ENCODE measurements around the gene FYN. TPM values are rescaled to one million over a fixed set of nuclear protein-coding genes. Genes with fewer than 3 reads are reported as not detected.

The FYN gene
- total RNA-seq, 1 experiment from 2014 or later: 249 TPM

DNA sequence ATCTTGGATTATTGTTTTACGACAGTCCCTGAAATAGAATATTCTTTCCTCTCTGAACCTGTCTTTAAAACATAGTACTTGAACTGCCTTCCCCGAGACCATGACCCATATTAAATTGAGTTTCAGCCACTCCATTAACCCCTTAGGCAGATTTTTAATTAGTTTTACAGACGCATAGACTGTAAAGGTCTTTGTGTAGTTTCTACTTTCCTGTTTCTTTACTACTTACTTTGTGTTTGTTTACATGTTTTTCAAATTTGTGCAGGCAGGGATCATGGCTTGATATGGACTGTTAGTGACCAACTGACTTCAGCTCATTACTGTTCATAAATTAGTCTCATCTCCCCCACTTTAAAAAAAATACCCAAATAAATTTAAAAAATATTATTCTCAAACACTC, 53.8 kb downstream of the FYN start:
- H2AFZ ChIP-seq (ENCODE audit: low read length): no peak overlapping the region
- H3K79me2 ChIP-seq (ENCODE audit: low read length): peaks cover 85% of the 10 kb centered on the region
- H3K4me2 ChIP-seq (ENCODE audit: low read depth, low read length, poor library complexity, severe bottlenecking): peak overlapping the region; percentile 0
- no peaks in the 10 kb centered on the region for H3K27me3 ChIP-seq (ENCODE audit: low read length)
- H3K36me3 ChIP-seq (ENCODE audit: insufficient read depth, low read length): peaks cover 16% of the 10 kb centered on the region; the same call in 1 of the 2 replicates
- peaks cover 65% of the 10 kb centered on the region for H3K4me1 ChIP-seq (ENCODE audit: low read length)
- no peak overlapping the region for H3K9ac ChIP-seq (ENCODE audit: low read length)
- DNase-seq: no peak
- no peaks in the 10 kb centered on the region for H4K20me1 ChIP-seq (ENCODE audit: insufficient read depth, low read depth, low read length)
- peak overlapping the region; percentile 52; the same call in 1 of the 2 replicates for H3K27ac ChIP-seq (ENCODE audit: low read length)
- no peaks in the 10 kb centered on the region for H3K9me2 ChIP-seq (replicated peaks; ENCODE audit: insufficient read depth, low read length)
- H3K4me3 ChIP-seq (ENCODE audit: low read length): no peak overlapping the region
- H3K9me3 ChIP-seq (ENCODE audit: low read length): no peaks in the 10 kb centered on the region; the same call in 1 of the 2 replicates

DNA sequence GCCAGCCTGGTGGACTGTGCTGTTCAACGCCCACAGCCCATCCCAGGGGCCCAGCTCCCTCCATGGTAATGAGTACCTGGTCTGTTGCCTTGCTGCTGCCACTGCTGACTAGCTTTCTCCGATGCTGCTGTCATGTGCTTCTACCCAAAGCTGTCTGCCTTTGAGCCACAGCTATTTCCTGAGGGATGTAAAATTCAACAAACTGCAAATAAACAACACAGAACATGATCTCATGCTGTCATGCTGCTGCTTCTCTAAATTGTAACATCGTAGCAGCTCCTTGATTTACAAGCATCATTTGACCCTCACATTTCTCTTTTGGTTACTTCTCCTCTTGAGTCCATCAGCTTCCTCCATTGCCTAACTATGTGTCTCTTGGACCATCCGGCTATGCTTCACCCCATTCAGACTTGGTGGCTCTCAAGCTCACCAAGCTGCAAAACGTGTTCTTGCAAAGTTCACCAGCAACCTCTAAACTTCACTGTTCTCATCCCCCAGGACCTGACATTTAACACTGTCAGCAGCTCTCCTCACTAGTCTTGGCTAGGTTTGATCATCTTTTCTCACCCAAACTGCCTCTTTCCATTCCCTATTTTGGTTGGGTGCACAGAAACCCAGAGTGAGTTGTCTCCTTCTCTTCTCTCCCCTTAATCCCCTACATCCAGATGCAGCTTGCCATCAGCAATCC, 54.6 kb downstream of the FYN start:
- Histone ChIP-seq H3K27ac (ENCODE audit: low read length) (peak overlapping the region; percentile 52), H3K4me1 (ENCODE audit: low read length) (peaks cover 57% of the 10 kb centered on the region), H2AFZ (ENCODE audit: low read length) (no peak overlapping the region), H3K4me3 (ENCODE audit: low read length) (no peak overlapping the region), H3K36me3 (ENCODE audit: insufficient read depth, low read length) (peaks cover 20% of the 10 kb centered on the region), H3K4me2 (ENCODE audit: low read depth, low read length, poor library complexity, severe bottlenecking) (peak overlapping the region; percentile 0), H3K9me3 (ENCODE audit: low read length) (no peaks in the 10 kb centered on the region; the same call in 1 of the 2 replicates), H3K9ac (ENCODE audit: low read length) (0 out of 2 replicates have a peak overlapping the region, but pooled peaks have one; percentile 5), H4K20me1 (ENCODE audit: insufficient read depth, low read depth, low read length) (no peaks in the 10 kb centered on the region), H3K27me3 (ENCODE audit: low read length) (no peaks in the 10 kb centered on the region), H3K9me2 (replicated peaks; ENCODE audit: insufficient read depth, low read length) (no peaks in the 10 kb centered on the region), H3K79me2 (ENCODE audit: low read length) (peaks cover 83% of the 10 kb centered on the region)
- no peak for DNase-seq

DNA sequence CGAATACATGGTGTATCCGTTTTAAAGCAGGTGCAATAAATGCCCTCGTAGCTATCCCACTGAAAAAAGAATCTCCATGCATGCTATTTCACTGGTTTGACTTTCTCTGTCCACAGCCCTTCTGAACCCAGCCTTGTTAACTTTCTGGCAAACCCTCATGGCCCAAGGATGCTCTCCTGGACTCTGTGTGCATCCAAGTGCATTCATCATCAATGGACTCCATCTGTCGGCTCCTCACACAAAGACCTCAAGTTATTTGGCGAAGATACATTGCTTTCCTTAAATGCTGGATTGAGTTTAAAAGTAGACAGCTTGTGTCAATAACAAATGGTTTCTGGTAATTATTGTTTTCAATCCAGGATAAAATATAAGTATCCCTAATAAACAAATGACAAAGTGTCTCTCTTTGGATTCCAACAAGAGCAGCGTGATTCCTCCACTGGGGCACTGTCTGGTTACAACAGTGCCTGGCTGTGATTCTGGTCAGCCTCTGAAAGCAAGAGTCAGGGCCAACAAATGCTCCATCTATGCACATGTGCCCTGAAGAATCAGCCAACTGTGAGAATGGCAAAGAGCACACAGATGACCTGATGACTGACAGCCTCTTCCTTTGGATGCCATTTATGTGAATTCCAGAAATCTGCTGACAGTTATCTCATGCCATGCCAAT, 55.7 kb downstream of the FYN start:
- no peak for DNase-seq
- Histone ChIP-seq H3K79me2 (ENCODE audit: low read length) (peaks cover 83% of the 10 kb centered on the region), H3K4me3 (ENCODE audit: low read length) (no peak overlapping the region), H3K4me1 (ENCODE audit: low read length) (peaks cover 63% of the 10 kb centered on the region), H3K4me2 (ENCODE audit: low read depth, low read length, poor library complexity, severe bottlenecking) (no peak overlapping the region), H2AFZ (ENCODE audit: low read length) (no peak overlapping the region), H3K36me3 (ENCODE audit: insufficient read depth, low read length) (peaks cover 12% of the 10 kb centered on the region; the same call in 1 of the 2 replicates), H3K9ac (ENCODE audit: low read length) (no peak overlapping the region), H3K9me2 (replicated peaks; ENCODE audit: insufficient read depth, low read length) (no peaks in the 10 kb centered on the region), H3K9me3 (ENCODE audit: low read length) (no peaks in the 10 kb centered on the region), H3K27ac (ENCODE audit: low read length) (no peak overlapping the region), H3K27me3 (ENCODE audit: low read length) (no peaks in the 10 kb centered on the region), H4K20me1 (ENCODE audit: insufficient read depth, low read depth, low read length) (no peaks in the 10 kb centered on the region)

DNA sequence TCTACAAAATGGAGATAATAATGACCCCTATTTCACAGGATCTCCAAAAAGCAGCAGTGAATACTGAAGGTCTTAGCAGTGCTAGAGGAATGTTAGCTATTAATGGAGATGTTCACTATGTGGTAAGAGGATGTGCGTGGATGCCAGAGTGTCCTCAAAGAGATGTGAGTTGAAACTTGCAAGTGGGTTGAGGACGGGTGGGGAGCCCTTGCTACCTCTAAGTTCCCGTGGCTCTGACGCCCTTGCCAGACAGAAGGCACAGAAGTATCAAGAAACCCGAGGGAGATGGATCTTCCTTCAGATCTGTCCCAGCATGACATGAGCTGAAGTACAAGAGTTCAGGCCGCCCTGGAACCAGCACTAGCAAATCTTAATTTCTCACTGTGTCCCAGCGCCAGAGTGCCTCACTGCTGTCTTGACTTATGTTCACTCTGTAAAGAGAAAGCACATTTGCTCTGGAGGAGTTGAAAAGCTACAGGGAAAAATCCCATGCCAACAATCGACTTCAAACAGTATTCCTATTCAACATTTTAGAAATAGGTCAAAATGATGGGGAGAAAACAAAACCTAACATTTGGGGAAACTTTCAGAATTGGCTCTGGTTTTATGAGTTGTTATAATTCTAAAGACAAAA, 59.5 kb downstream of the FYN start:
- no peaks in the 10 kb centered on the region for H3K27me3 ChIP-seq (ENCODE audit: low read length)
- peaks cover 66% of the 10 kb centered on the region for H3K4me1 ChIP-seq (ENCODE audit: low read length)
- H3K9ac ChIP-seq (ENCODE audit: low read length): no peak overlapping the region
- DNase-seq: no peak
- no peak overlapping the region for H2AFZ ChIP-seq (ENCODE audit: low read length)
- no peaks in the 10 kb centered on the region for H3K9me3 ChIP-seq (ENCODE audit: low read length)
- H3K4me2 ChIP-seq (ENCODE audit: low read depth, low read length, poor library complexity, severe bottlenecking): no peak overlapping the region
- no peak overlapping the region for H3K4me3 ChIP-seq (ENCODE audit: low read length)
- H3K79me2 ChIP-seq (ENCODE audit: low read length): peaks cover 98% of the 10 kb centered on the region
- H4K20me1 ChIP-seq (ENCODE audit: insufficient read depth, low read depth, low read length): no peaks in the 10 kb centered on the region
- peaks cover 12% of the 10 kb centered on the region; the same call in 1 of the 2 replicates for H3K36me3 ChIP-seq (ENCODE audit: insufficient read depth, low read length)
- H3K9me2 ChIP-seq (replicated peaks; ENCODE audit: insufficient read depth, low read length): no peaks in the 10 kb centered on the region
- H3K27ac ChIP-seq (ENCODE audit: low read length): no peak overlapping the region

DNA sequence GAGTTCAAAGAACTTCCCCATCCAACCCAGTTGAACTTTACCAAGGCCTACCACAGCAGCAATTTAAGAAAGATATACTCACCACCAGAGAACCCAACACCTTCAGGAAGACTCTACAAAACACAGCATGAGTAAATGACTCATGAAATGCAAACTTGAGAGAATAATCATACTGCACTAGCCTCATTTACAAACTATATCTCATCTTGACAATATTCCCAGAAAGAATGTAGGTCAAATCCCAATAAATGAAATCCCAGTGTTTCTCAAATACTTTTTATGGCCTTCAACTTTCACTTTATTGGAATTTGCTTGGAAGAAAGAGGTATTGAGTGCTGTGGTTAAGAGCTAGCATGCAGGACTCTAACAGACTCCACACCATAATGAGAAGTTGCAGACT, 60.0 kb downstream of the FYN start:
- Histone ChIP-seq H3K4me2 (ENCODE audit: low read depth, low read length, poor library complexity, severe bottlenecking) (no peak overlapping the region), H3K9ac (ENCODE audit: low read length) (no peak overlapping the region), H3K27ac (ENCODE audit: low read length) (no peak overlapping the region), H3K9me2 (replicated peaks; ENCODE audit: insufficient read depth, low read length) (no peaks in the 10 kb centered on the region), H4K20me1 (ENCODE audit: insufficient read depth, low read depth, low read length) (no peaks in the 10 kb centered on the region), H3K27me3 (ENCODE audit: low read length) (no peaks in the 10 kb centered on the region), H3K4me3 (ENCODE audit: low read length) (no peak overlapping the region), H2AFZ (ENCODE audit: low read length) (no peak overlapping the region), H3K36me3 (ENCODE audit: insufficient read depth, low read length) (peaks cover 12% of the 10 kb centered on the region; the same call in 1 of the 2 replicates), H3K9me3 (ENCODE audit: low read length) (no peaks in the 10 kb centered on the region), H3K79me2 (ENCODE audit: low read length) (peaks cover 98% of the 10 kb centered on the region), H3K4me1 (ENCODE audit: low read length) (peaks cover 66% of the 10 kb centered on the region)
- DNase-seq: no peak

DNA sequence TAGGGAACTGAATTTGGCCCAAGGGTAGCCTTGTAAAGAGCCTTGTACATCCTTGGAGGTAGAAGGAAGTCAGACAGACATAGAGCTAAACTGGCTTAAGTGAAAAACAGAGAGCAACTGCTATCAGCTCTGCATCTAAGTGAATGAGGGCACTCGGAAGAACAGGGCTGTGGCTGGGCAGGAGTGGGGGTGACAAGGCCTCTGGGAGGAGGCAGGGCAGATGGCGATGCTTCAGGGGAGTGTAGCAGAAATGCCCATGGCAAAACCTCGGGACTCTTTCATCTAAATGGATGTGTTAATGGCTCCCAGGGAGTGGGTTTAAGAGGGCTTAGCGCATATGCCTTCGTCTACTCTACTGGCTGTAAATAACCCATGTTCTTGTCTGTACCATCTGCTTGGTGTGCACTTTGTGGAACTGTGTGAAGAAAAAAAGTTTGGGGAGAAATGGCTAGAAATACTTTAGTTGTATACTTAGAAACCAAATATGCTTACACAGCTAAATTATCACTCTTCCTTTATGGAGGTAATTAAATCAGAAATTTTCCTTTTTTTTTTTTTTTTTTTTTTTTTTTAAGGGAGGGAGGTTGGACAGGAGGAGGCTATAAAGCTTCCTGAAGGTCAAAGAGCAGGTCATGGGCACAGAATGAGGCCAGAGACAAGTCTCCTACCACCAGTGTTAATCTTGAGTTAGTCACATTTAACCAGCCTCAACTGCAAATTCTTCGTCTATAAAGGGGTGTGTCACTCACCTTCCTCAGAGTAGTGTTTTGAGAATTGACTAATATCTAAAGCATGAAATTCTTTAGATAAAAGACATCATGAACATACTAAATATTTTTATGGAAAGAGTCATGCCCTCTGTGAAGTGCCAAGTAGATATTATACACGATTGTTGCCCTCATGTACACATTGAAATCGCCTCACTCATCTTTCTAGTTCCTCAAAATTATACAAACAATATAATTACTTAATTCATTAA, 60.9 kb downstream of the FYN start:
- peaks cover 98% of the 10 kb centered on the region for H3K79me2 ChIP-seq (ENCODE audit: low read length)
- no peaks in the 10 kb centered on the region for H4K20me1 ChIP-seq (ENCODE audit: insufficient read depth, low read depth, low read length)
- no peak for DNase-seq
- H3K9ac ChIP-seq (ENCODE audit: low read length): no peak overlapping the region
- H3K4me1 ChIP-seq (ENCODE audit: low read length): peaks cover 66% of the 10 kb centered on the region
- H3K9me3 ChIP-seq (ENCODE audit: low read length): no peaks in the 10 kb centered on the region
- peaks cover 7% of the 10 kb centered on the region; the same call in 1 of the 2 replicates for H3K36me3 ChIP-seq (ENCODE audit: insufficient read depth, low read length)
- no peak overlapping the region for H3K4me2 ChIP-seq (ENCODE audit: low read depth, low read length, poor library complexity, severe bottlenecking)
- H3K4me3 ChIP-seq (ENCODE audit: low read length): no peak overlapping the region
- no peaks in the 10 kb centered on the region for H3K27me3 ChIP-seq (ENCODE audit: low read length)
- no peaks in the 10 kb centered on the region for H3K9me2 ChIP-seq (replicated peaks; ENCODE audit: insufficient read depth, low read length)
- H3K27ac ChIP-seq (ENCODE audit: low read length): no peak overlapping the region
- no peak overlapping the region for H2AFZ ChIP-seq (ENCODE audit: low read length)

DNA sequence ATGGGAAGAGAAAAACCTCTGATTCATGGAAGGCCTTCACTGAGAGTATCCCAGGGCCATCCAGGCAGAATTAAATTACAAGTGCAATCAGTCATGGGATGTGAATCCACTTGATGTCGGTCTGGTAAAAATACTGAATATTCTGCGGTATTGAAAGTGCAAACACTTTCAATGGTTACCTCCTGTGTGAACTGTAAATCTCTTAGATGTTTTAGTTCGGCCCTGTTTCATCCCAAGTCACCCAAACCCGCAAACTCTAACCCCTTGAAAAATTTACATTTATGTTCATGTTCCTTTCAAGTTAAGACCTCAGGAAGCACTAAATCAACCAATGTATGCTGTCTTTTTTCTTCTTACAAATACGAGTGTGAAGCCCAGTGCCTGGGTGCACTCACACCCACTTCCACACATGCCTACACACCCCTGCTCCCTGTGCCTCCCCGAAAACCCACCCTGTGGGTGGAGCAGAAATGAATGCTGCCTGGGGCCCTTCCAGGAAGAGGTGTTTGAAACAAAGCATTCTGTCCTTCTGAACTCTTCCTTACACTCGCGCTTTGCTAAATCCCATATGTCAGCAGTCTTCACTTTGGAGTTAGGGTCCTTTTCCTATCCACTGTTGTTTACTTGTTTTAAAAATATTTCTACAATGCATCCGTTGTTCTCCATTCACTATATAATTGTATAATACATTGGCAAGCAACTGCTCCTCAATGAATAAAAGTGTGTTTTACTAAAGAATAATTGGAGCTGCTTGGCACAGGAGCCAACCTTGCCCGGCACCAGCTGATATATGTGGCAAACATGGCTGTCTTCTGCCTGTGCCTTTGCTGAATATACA, 62.7 kb downstream of the FYN start:
- DNase-seq: no peak
- Histone ChIP-seq H3K4me1 (ENCODE audit: low read length) (peaks cover 71% of the 10 kb centered on the region), H3K36me3 (ENCODE audit: insufficient read depth, low read length) (peaks cover 7% of the 10 kb centered on the region; the same call in 1 of the 2 replicates), H3K9me2 (replicated peaks; ENCODE audit: insufficient read depth, low read length) (no peaks in the 10 kb centered on the region), H3K79me2 (ENCODE audit: low read length) (peaks cover 98% of the 10 kb centered on the region), H4K20me1 (ENCODE audit: insufficient read depth, low read depth, low read length) (no peaks in the 10 kb centered on the region), H3K4me3 (ENCODE audit: low read length) (no peak overlapping the region), H3K9me3 (ENCODE audit: low read length) (no peaks in the 10 kb centered on the region), H3K9ac (ENCODE audit: low read length) (no peak overlapping the region), H2AFZ (ENCODE audit: low read length) (no peak overlapping the region), H3K27me3 (ENCODE audit: low read length) (no peaks in the 10 kb centered on the region), H3K4me2 (ENCODE audit: low read depth, low read length, poor library complexity, severe bottlenecking) (no peak overlapping the region), H3K27ac (ENCODE audit: low read length) (no peak overlapping the region)

All from Karpas-422 (cell line).